HG03095 (cell line): ENCODE measurements around the gene ABCG5.

ENCODE experiments used
- ATAC-seq: cut with Tn5 transposase; IDR thresholded peaks from one replicate; pipeline ENCODE4 v1.9.1; 2021; ENCODE audit warnings: moderate library complexity; ENCODE audit not compliant: unreplicated experiment

The ABCG5 gene

GRCh38 chr2:43838560-43839267, at the start of gene ABCG5, which contains the start of gene ABCG8:
TSS of gene ABCG5 (minus strand) at chr2:43838839. CDS start at chr2:43838679, 160 bp downstream.
TSS of gene ABCG8 (plus strand) at chr2:43838971. CDS start at chr2:43839054, 83 bp downstream.
- no peak for ATAC-seq

- ATAC-seq: no peak
Observed at GRCh38 chr2:43887176-43887575, 48.5 kb upstream of the ABCG5 start.

GRCh38 chr2:43885132-43885632, 46.5 kb upstream of the ABCG5 start:
- no peak for ATAC-seq

- no peak for ATAC-seq
Observed at GRCh38 chr2:43884689-43885088, 46.0 kb upstream of the ABCG5 start.

GRCh38 chr2:43882312-43882711, 43.7 kb upstream of the ABCG5 start:
- no peak for ATAC-seq

- no peak for ATAC-seq
Observed at GRCh38 chr2:43880952-43881351, 42.3 kb upstream of the ABCG5 start.

- ATAC-seq: no peak
Observed at GRCh38 chr2:43880471-43880870, 41.8 kb upstream of the ABCG5 start.

GRCh38 chr2:43879261-43879660, 40.6 kb upstream of the ABCG5 start:
- no peak for ATAC-seq

GRCh38 chr2:43877782-43878464, 39.3 kb upstream of the ABCG5 start:
- peak; percentile 72 for ATAC-seq

GRCh38 chr2:43874776-43875451, 36.3 kb upstream of the ABCG5 start:
- no peak for ATAC-seq

GRCh38 chr2:43872151-43872550, 33.5 kb upstream of the ABCG5 start:
- no peak for ATAC-seq

- ATAC-seq: no peak
Observed at GRCh38 chr2:43855292-43855691, 16.7 kb upstream of the ABCG5 start.

GRCh38 chr2:43854671-43855070, 16.0 kb upstream of the ABCG5 start:
- ATAC-seq: no peak

- no peak for ATAC-seq
Observed at GRCh38 chr2:43853141-43854081, 14.8 kb upstream of the ABCG5 start.

- ATAC-seq: no peak
Observed at GRCh38 chr2:43852196-43852730, 13.6 kb upstream of the ABCG5 start.

GRCh38 chr2:43851011-43851980, 12.7 kb upstream of the ABCG5 start:
- no peak for ATAC-seq

- ATAC-seq: no peak
Observed at GRCh38 chr2:43848214-43848613, 9.6 kb upstream of the ABCG5 start.

GRCh38 chr2:43846140-43846793, 7.6 kb upstream of the ABCG5 start:
- ATAC-seq: no peak

- ATAC-seq: no peak
Observed at GRCh38 chr2:43845181-43845580, 6.5 kb upstream of the ABCG5 start.
